GM12873 (cell line): ENCODE measurements around the gene ANTXR2.

Experiments used
- CTCF ChIP-seq: IDR thresholded peaks from 2 replicates; pipeline ENCODE4 v1.5.1; 2012; ENCODE audit warnings: low read depth, mild to moderate bottlenecking, moderate library complexity, low read length, control low read depth; ENCODE audit not compliant: insufficient read depth; ENCODE audit errors: missing control alignments

ANTXR2 gene

GRCh38 chr4:80049402-80049801 lies 23.6 kb downstream of the ANTXR2 start:
- no peak for TF ChIP-seq CTCF

- no peak for TF ChIP-seq CTCF
These were observed 27.2 kb downstream of the ANTXR2 start for GRCh38 chr4:80045786-80046185.

- no peak for TF ChIP-seq CTCF
These were observed 29.5 kb downstream of the ANTXR2 start for GRCh38 chr4:80043541-80043940.

- TF ChIP-seq CTCF: no peak
These were observed 30.2 kb downstream of the ANTXR2 start for GRCh38 chr4:80042821-80043220.

GRCh38 chr4:80037864-80038263 lies 35.2 kb downstream of the ANTXR2 start:
- no peak for TF ChIP-seq CTCF

- no peak for TF ChIP-seq CTCF
These were observed 35.9 kb downstream of the ANTXR2 start for GRCh38 chr4:80036949-80037685.

- no peak for TF ChIP-seq CTCF
These were observed 36.7 kb downstream of the ANTXR2 start for GRCh38 chr4:80036306-80036705.
